Transverse colon (tissue), 4 donors: ENCODE data around the gene ZBTB7A.

ENCODE experiments used
- POLR2A ChIP-seq: fragments of 450-650 bp; IDR thresholded peaks from one replicate; pipeline ENCODE4 v1.6.1; 2016; ENCODE audit warnings: antibody characterized with exemption, mild to moderate bottlenecking, moderate library complexity
- POLR2AphosphoS5 ChIP-seq, 3 donors: sonication (generic); formaldehyde crosslinking; IDR thresholded peaks; one replicate each; pipeline ENCODE4 v1.6.1; 2016; ENCODE audit warnings: antibody characterized with exemption in 3 of 3
- TF ChIP-seq, protein P1 (sequence below), 5 experiments: fragments of 200-600 bp in 3 of 5; fragments of 450-650 bp in 2 of 5; sonication (generic) in 3 of 5; IDR thresholded peaks; 1 replicate in 2 of 5; 2 replicates in 3 of 5; pipeline ENCODE4 v1.5.1; 2016 to 2017; ENCODE audit warnings: antibody characterized with exemption in 5 of 5, inconsistent platforms in 3 of 5, mild to moderate bottlenecking in 2 of 5, moderate library complexity in 1 of 5

GRCh38 chr19:4028334-4029246 lies 38.1 kb downstream of the ZBTB7A start:
- TF ChIP-seq, protein P1, sequence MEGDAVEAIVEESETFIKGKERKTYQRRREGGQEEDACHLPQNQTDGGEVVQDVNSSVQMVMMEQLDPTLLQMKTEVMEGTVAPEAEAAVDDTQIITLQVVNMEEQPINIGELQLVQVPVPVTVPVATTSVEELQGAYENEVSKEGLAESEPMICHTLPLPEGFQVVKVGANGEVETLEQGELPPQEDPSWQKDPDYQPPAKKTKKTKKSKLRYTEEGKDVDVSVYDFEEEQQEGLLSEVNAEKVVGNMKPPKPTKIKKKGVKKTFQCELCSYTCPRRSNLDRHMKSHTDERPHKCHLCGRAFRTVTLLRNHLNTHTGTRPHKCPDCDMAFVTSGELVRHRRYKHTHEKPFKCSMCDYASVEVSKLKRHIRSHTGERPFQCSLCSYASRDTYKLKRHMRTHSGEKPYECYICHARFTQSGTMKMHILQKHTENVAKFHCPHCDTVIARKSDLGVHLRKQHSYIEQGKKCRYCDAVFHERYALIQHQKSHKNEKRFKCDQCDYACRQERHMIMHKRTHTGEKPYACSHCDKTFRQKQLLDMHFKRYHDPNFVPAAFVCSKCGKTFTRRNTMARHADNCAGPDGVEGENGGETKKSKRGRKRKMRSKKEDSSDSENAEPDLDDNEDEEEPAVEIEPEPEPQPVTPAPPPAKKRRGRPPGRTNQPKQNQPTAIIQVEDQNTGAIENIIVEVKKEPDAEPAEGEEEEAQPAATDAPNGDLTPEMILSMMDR (IDR thresholded peaks at IDR 0.05): no peak
- no peak for TF ChIP-seq POLR2A
- no peak for TF ChIP-seq POLR2AphosphoS5 (IDR thresholded peaks at IDR 0.05)
